T-helper 2 cell (primary cell): Measurements from ENCODE around the gene WDR91.
"Not testable (repeated sequence)": the region's sequence is repeated elsewhere in the genome, so short reads cannot be mapped to it uniquely, and the experiment has no call there.

Experiments used
- DNase-seq, 5 experiments: peaks; one replicate each; pipeline versions ENCODE4 v3.0.0 to v3.0.0-alpha.2; 2012 to 2022

Gene WDR91

GRCh38 chr7:135178364-135178763 is 33.0 kb downstream of the WDR91 start:
- DNase-seq, result no peak

GRCh38 chr7:135177028-135177696 is 34.2 kb downstream of the WDR91 start:
- DNase-seq, result no peak

DNA sequence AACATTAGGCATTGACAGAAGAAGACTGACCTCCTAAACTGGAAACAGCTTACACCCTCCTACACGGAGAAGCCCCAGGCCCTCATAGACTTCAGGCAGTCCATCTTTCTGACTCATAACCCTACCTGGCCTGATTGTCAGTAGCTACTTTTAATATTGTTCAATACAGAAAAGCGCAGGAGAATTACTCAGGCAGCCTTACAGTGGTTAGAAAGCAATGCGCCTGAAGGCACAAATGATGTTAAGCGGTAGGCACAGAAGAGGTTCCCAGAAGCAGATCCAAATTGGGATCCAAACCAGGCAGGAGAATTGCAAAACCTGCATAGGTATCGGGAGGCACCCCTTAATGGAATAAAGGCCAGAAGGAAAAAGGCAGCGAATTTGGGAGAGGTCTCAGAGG is 35.4 kb downstream of the WDR91 start:
- DNase-seq, result no peak

DNA sequence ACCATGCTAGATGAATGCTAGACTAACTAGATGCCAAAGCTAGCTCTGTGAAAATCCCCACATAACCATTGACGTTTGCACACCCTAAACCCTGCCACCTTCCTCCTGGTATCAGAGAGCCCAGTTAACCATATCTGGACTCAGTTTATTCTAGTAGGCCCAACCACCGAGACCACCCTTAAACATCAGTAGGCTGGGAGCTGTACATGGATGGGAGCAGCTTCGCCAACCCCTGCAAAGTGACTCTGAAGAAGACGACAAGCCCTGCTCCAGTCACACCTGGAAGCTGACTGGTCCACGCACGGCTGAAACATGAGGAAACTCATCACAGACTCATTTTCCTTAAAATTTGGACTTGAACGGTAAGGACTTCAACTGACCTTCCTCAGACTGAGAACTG is 36.4 kb downstream of the WDR91 start:
- DNase-seq, result no peak

DNA sequence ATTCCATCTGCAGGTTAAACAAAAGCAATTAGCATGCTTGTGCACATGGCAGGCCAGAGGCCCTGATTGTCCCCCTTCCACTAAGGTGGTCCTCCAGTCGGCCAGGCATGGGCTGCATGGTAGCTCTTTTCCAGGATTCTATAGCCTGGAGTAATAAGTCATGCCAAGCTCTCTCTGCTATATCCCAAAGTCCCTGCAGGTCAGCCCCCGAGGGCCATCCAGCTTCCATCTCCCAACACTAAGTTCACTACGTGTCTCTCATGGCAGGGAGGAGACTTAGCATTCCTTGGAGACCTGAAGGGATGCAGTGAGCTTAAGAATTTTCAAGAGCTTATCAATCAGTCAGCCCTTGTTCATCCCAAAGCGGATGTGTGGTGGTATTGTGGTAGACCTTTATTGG is 37.4 kb downstream of the WDR91 start:
- DNase-seq, result not testable (repeated sequence)

- DNase-seq, result not testable (repeated sequence)
Measured at GRCh38 chr7:135171581-135172291, 39.6 kb downstream of the WDR91 start.

DNA sequence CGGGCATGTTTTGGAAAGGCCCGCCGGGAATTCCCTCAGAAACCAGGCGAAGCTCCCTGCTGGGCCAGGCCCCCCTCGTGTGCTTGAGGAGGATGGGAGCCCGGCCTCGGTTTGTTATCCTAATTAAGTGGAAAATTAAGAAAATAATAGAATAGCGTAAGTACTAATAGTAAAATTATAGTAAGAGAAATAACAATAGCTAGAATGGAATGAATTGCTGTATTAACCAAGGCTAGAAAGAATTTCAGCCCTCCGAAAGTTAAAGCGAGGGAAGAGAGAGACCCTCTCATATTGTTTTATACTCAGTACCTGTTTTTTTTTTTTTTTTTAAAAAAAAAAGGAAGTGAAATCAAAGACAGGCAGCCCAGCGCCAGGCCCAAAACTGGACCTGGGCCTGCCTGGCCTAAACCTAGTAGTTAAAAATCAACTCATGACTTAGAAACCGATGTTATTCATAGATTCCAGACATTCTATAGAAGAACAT is 40.3 kb downstream of the WDR91 start:
- DNase-seq, result not testable (repeated sequence)

GRCh38 chr7:135170274-135170997 is 40.9 kb downstream of the WDR91 start, which contains the start of gene CYREN:
Gene CYREN, minus strand, starts transcription at chr7:135170707. Its CDS starts 1,785 bp downstream, at chr7:135168922.
- peak; percentile 75 to 93 (median 82) for DNase-seq

- DNase-seq, result no peak
Measured at GRCh38 chr7:135169964-135170273, 41.4 kb downstream of the WDR91 start.

- peak in 4 of 5 experiments; percentile 39 to 83 (median 46) for DNase-seq
Measured at GRCh38 chr7:135169141-135169963, 42.0 kb downstream of the WDR91 start.

GRCh38 chr7:135168489-135169140 is 42.7 kb downstream of the WDR91 start:
- no peak for DNase-seq

DNA sequence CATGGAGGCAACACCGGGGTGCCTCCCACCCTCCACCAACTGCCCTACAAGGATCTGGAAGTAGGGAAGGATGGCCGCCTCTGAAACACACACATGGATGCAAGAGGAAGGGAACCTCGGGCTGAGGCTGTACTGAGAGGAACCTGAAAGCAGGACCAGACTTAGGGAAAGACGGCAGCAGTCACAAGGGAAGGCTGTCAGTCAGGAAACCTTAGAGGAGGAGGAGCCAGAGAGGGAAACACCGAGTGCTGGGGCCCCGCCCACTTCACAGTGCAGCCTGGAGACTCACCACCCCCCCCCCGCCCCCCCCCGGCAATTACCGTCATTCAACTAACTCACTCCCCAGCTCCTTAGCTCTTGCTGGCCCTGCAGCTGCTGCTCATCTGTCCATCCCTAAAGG is 43.3 kb downstream of the WDR91 start:
- DNase-seq, result peak in 1 of 5 experiments; percentile 45

DNA sequence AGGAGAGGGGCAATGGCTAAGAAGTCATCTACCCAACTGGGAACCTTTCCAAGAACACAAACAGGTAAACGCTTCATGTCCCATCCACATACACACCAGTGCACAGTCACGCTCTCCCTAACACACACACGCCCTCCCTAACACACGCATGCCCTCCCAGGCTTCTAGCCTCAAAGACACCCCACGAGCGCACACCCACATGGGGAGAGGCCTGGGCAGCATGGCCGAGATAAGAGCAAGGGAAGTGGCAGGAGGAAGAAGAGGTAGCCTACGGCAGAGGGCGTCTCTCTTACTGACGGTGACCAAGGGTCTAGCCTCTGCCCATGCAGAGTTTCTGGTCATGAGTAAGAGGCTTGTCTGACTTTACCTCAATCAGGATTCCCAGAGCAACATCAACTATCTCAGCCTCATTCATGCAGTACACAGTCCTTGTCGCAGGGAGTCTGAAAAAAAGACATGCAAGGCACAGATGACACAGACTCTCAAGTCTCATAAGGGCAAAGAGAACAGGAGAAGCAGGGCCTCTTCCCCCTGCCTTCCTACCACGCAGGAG is 43.9 kb downstream of the WDR91 start:
- DNase-seq, result no peak

DNA sequence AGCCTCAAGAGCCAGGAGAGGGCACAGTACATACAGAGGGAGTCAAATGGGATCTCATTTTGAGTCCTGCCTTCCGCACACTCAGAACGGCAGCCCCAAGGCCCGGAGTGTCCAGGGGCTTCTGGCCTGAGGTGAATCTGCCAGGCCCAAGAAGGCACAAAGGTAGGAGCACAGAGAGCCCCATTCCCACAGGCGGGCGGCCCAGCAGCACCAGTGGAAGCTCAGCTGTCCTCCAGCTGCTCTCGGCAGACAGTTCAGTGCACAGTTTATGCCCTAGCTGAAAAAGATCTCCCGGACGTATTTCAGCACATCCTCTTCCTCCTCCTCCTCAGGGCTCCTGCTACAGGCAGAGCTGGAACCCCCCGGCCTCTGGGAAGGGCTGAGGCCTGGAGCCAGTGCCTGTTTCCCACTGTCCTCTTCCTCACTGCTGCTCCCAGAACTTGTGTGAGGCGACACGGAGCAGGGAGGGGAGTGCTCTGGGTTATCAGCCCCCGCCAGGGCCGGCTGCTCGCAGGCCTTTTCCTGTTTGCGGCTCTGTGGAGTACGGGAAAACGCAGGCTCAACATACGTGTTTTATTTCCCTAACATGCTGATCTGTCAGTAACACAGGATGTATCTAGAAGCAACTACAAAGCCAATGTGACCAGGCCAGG is 44.9 kb downstream of the WDR91 start:
- DNase-seq, result no peak

DNA sequence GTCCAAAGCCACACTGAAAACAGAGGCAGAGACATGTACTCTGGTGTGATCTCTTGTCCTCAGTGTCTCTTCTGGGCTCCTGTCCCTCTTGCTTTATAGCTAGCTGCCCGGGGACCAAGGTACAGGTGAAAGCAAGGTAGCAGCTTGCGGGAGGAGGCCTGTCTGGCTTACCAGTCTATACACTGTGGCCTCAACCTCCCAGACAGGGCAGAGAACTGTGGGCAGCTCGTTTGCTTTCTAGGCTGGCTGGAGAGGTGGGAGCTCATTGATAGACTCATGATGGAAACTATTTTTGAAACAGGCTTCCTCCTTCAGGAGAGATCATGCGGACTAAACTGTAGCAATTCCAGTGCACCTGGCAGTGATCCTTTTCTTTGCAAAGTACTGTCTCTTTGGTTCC is 45.5 kb downstream of the WDR91 start:
- no peak for DNase-seq

- DNase-seq, result no peak
Measured at GRCh38 chr7:135164357-135165061, 46.8 kb downstream of the WDR91 start.

GRCh38 chr7:135162382-135163001 is 48.8 kb downstream of the WDR91 start:
- DNase-seq, result no peak

- DNase-seq, result no peak
Measured at GRCh38 chr7:135161669-135162068, 49.7 kb downstream of the WDR91 start.

GRCh38 chr7:135160858-135161653 is 50.3 kb downstream of the WDR91 start:
- DNase-seq, result no peak
